ENCODE measurements around the gene EMC10. TPM values are rescaled to one million over a fixed set of nuclear protein-coding genes. Genes with fewer than 3 reads are reported as not detected.
A peak's percentile ranks its signal among the peaks of the same experiment; 100 is the strongest.

Gene EMC10
- total RNA-seq, 4 donors from 2014 or later, result 34.9 to 77.2 (median 71.1) TPM

DNA sequence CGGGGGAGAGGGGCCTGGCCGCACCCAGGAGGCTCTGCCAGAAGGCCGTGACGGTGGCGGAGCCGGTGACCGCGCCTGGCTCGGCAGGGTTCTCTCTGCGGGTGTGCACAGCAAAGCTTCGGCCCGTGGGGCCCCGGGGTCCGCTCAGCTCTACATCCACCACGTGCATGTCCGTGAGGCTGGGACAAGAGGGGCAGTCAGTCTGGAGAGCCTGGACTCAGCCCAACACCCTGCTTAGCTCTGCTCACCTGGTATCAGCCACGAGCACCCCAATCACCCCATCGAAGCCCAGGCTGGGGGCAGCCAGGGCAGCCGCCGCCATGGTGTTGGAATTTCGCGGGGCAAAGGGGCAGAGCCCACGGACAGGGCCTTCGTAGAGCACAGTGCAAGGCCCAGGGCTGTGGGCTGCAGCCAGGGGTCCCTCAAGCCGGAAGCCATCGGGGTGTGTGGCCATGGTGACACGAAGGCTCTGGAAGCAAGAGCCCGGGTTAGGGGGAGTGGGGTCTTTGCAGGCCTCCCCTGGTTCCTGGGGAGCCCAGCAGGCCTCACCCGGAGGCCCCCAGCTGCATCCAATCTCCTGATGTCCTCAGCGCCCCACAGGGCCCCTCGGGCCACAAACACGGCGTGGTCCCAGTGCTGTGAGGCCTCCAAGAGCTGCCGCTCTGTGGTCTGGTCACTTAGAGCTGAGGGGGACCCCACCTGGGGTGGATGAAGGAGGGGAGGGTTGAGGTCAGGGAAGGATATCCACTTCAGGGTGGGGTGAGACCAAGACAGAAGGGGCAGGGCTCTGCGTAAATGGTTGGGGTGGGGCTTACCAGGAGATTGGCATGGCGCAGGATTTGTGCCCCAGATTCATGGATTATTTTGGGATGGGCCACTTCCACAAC is 36.0 kb downstream of the EMC10 start:
- 83% methylated on average over 11 of the region's 36 CpGs for WGBS
- no peaks in the 10 kb centered on the region for H3K36me3 ChIP-seq
- no peak overlapping the region for H3K27ac ChIP-seq
- no peaks in the 10 kb centered on the region for H3K9me3 ChIP-seq
- peaks cover 19% of the 10 kb centered on the region for H3K4me1 ChIP-seq
- no peaks in the 10 kb centered on the region for H3K27me3 ChIP-seq
- TF ChIP-seq POLR2AphosphoS5 (IDR thresholded peaks at IDR 0.05) (no peak), EP300 (IDR thresholded peaks at IDR 0.05) (no peak), POLR2A (IDR thresholded peaks at IDR 0.05) (no peak)
- TF ChIP-seq, protein P1, sequence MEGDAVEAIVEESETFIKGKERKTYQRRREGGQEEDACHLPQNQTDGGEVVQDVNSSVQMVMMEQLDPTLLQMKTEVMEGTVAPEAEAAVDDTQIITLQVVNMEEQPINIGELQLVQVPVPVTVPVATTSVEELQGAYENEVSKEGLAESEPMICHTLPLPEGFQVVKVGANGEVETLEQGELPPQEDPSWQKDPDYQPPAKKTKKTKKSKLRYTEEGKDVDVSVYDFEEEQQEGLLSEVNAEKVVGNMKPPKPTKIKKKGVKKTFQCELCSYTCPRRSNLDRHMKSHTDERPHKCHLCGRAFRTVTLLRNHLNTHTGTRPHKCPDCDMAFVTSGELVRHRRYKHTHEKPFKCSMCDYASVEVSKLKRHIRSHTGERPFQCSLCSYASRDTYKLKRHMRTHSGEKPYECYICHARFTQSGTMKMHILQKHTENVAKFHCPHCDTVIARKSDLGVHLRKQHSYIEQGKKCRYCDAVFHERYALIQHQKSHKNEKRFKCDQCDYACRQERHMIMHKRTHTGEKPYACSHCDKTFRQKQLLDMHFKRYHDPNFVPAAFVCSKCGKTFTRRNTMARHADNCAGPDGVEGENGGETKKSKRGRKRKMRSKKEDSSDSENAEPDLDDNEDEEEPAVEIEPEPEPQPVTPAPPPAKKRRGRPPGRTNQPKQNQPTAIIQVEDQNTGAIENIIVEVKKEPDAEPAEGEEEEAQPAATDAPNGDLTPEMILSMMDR (IDR thresholded peaks at IDR 0.05), result no peak
- H3K4me3 ChIP-seq, result peak overlapping the region; percentile 64
- DNase-seq (ENCODE audit: low spot score in 2 of 2), result peak; percentile 73 to 77

DNA sequence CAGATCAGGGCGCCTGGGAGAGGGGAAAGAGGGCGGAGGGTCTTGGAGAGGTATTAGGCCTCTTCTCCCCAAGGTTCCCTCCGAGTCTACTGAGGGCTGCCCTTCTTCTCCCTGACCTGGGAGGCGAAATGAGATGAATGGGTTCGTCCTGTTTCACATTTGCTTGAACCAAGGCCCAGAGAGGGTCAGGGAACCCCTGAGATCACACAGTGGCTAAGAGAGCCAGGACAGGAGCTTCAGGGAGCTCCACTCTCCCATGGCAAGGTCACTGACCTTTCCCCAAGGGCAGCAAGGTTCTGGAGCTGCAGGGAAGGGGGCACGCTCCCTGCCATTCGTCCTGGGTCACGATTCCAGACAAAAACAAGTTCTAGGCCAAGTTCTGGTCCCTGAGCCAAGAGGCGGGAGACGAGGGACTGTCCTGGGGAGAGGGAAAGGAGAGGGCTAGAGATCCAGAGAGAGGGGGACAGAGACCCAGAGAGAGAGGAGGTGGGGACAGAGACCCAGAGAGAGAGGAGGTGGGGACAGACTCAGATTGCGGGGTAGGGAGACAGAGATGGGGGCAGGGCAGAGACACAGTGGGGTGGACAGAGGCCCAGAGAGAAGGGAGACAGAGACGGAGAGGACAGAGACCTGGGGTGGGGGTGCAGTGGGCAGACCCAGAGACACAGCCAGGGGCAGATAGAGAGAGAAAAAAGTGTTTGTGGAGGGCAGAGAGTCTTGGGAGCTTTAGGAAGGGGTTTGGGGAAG is 36.9 kb downstream of the EMC10 start:
- Histone ChIP-seq H3K4me3 (no peak overlapping the region), H3K27me3 (no peaks in the 10 kb centered on the region), H3K4me1 (peaks cover 19% of the 10 kb centered on the region), H3K36me3 (no peaks in the 10 kb centered on the region), H3K9me3 (no peaks in the 10 kb centered on the region), H3K27ac (no peak overlapping the region)
- WGBS, result 44% methylated on average over 12 of the region's 12 CpGs
- TF ChIP-seq, protein P1 (IDR thresholded peaks at IDR 0.05), result no peak
- no peak for TF ChIP-seq EP300 (IDR thresholded peaks at IDR 0.05)
- peak in 1 of 2 donors; percentile 31 for DNase-seq (ENCODE audit: low spot score in 2 of 2)

DNA sequence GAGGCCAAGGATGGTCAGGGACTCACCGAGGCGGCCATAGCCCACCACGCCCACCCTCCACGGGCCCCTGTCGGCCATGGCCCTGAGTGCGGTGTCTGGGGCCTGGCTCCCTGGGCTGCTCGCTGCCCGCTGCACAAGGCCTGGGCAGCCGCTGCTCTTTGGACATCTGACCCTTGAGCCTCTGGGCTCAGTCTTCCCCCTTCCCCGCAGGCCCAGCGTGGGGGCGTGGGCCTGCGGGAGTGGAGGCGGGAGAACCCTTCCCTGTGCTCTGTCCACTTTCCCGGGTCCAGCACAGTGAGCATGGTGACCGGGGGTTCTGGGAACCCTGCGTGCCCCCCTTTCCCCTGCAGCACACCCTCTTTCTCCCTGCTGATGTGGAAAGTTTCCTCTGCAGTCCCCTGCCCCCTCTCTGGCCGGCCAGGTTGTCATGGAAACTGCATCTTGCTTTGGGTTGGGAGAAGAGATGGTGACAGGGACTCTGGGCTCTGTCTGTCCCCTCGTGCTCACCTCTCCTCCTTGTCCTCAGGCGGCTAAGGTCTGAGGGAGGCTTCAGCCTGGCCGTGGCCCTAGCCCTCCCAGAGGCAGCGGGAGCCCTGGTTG is 37.5 kb downstream of the EMC10 start, which contains the start of gene ASPDH:
ASPDH (minus strand) TSS at position 168 of the 600 bp plus-strand sequence; CDS start at position 78, 90 bp downstream.
- DNase-seq (ENCODE audit: low spot score in 2 of 2), result peak in 1 of 2 donors; percentile 73
- H3K4me3 ChIP-seq, result no peak within 1 kb of the TSS
- H3K27ac ChIP-seq, result no peak within 1 kb of the TSS
- no peaks in the 10 kb centered on the region for H3K36me3 ChIP-seq
- TF ChIP-seq EP300 (IDR thresholded peaks at IDR 0.05), result no peak
- TF ChIP-seq POLR2A (IDR thresholded peaks at IDR 0.05), result no peak
- TF ChIP-seq, protein P1 (IDR thresholded peaks at IDR 0.05), result no peak
- TF ChIP-seq POLR2AphosphoS5 (IDR thresholded peaks at IDR 0.05), result no peak
- no peaks in the 10 kb centered on the region for H3K27me3 ChIP-seq
- H3K4me1 ChIP-seq, result peaks cover 19% of the 10 kb centered on the region
- no peaks in the 10 kb centered on the region for H3K9me3 ChIP-seq
- 39% methylated on average over 9 of the region's 22 CpGs for WGBS

DNA sequence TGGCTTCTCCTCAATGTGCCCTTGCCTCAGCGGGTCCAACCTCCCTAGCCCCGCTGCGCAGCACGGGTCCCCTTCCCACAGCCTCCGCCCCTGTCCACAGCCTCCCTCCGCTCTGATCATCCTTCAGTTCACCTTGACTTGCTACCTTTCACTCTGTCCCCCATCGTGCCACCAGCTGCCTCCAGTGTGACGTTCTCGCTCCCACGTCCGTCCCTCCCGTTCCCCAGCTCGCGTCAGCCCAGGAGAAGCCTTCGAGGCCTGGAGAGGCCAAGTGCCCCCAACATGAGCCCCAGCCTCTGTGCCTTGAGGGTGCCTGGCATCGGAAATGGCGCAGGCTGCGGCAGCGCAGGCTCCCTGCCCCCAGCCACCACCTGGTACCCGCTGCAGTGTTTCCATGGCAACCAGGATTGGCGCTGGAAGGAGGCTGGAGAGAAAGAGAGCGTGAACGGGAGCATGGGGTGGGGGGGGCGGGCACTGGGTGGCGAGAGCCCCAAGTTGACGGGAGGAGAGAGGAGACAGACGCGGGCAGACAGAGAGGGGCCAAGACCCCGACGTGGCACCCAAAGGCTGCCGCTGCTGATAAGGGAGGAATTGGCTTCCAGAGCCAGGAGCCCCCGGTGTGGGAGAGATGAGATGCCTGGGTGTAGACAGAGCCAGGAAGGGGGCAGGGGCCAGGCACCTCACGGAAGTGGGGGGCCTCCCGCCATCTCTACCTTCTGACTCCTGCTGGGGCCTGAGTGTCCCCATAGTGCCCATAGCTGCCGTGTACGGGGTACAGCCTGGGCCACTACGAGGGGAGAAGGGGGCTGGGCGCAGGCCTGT is 38.2 kb downstream of the EMC10 start:
- H3K36me3 ChIP-seq, result no peaks in the 10 kb centered on the region
- peaks cover 16% of the 10 kb centered on the region for H3K4me1 ChIP-seq
- no peak overlapping the region for H3K4me3 ChIP-seq
- no peak overlapping the region for H3K27ac ChIP-seq
- 38% methylated on average over 35 of the region's 38 CpGs for WGBS
- peak in 1 of 2 donors; percentile 75 for DNase-seq (ENCODE audit: low spot score in 2 of 2)
- no peak for TF ChIP-seq POLR2A (IDR thresholded peaks at IDR 0.05)
- TF ChIP-seq EP300 (IDR thresholded peaks at IDR 0.05), result no peak
- TF ChIP-seq POLR2AphosphoS5 (IDR thresholded peaks at IDR 0.05), result no peak
- TF ChIP-seq, protein P1 (IDR thresholded peaks at IDR 0.05), result no peak
- no peaks in the 10 kb centered on the region for H3K27me3 ChIP-seq
- H3K9me3 ChIP-seq, result no peaks in the 10 kb centered on the region

Data from suprapubic skin (tissue), 4 donors.